C1 segment of cervical spinal cord (tissue), 14 donors: Measurements from ENCODE around the gene CPO.

ENCODE experiments used
- DNase-seq, 14 donors: peaks; one replicate each; lab custom pipeline; 2025; lab: John Stamatoyannopoulos, UW

Gene CPO

GRCh38 chr2:206974551-206974950 is 35.2 kb downstream of the CPO start:
- no peak for DNase-seq

GRCh38 chr2:206978746-206979145 is 39.4 kb downstream of the CPO start:
- DNase-seq = no peak

- DNase-seq = no peak
Observed at GRCh38 chr2:206979365-206979764, 40.0 kb downstream of the CPO start.

- no peak for DNase-seq
Observed at GRCh38 chr2:206979922-206980321, 40.6 kb downstream of the CPO start.

GRCh38 chr2:206980413-206980812 is 41.1 kb downstream of the CPO start:
- DNase-seq = no peak

- DNase-seq = peak in 2 of 14 donors; percentile 24 to 61
Observed at GRCh38 chr2:206981086-206981674, 41.9 kb downstream of the CPO start.

- DNase-seq = peak in 13 of 14 donors; percentile 15 to 80 (median 75)
Observed at GRCh38 chr2:206981739-206982340, 42.5 kb downstream of the CPO start.

- peak in 7 of 14 donors; percentile 11 to 53 (median 13) for DNase-seq
Observed at GRCh38 chr2:206982360-206982955, 43.1 kb downstream of the CPO start.

GRCh38 chr2:206983161-206983859 is 44.0 kb downstream of the CPO start:
- DNase-seq = peak in 5 of 14 donors; percentile 4 to 41 (median 15)

GRCh38 chr2:206984206-206984605 is 44.9 kb downstream of the CPO start:
- no peak for DNase-seq

GRCh38 chr2:206986943-206987342 is 47.6 kb downstream of the CPO start:
- no peak for DNase-seq

GRCh38 chr2:206987810-206988209 is 48.5 kb downstream of the CPO start:
- DNase-seq = no peak

GRCh38 chr2:206988884-206989283 is 49.6 kb downstream of the CPO start:
- DNase-seq = no peak

GRCh38 chr2:206989311-206989710 is 50.0 kb downstream of the CPO start:
- peak in 2 of 14 donors; percentile 5 to 8 for DNase-seq

GRCh38 chr2:206990360-206990759 is 51.0 kb downstream of the CPO start:
- no peak for DNase-seq

GRCh38 chr2:206991070-206991469 is 51.8 kb downstream of the CPO start:
- DNase-seq = no peak

- no peak for DNase-seq
Observed at GRCh38 chr2:206993396-206993911, 54.1 kb downstream of the CPO start.

GRCh38 chr2:206993964-206994363 is 54.6 kb downstream of the CPO start:
- DNase-seq = no peak

- DNase-seq = no peak
Observed at GRCh38 chr2:206996556-206997065, 57.3 kb downstream of the CPO start.

- peak in 6 of 14 donors; percentile 6 to 41 (median 14) for DNase-seq
Observed at GRCh38 chr2:207008105-207008990, 69.0 kb downstream of the CPO start.

- DNase-seq = no peak
Observed at GRCh38 chr2:207012461-207012860, 73.1 kb downstream of the CPO start.
